OCI-LY1 (cell line): ENCODE results near the gene YIF1B.

Experiments
- H2AFZ ChIP-seq: fragments of 200-600 bp; sonication (generic), shearing (Covaris generic); 2 replicates; pipeline ENCODE4 v1.6.0; 2014; ENCODE audit warnings: antibody characterized with exemption, mild to moderate bottlenecking, low read length
- H3F3A ChIP-seq: fragments of 200-600 bp; sonication (generic), shearing (Covaris generic); 2 replicates; pipeline ENCODE4 v1.6.0; 2014; ENCODE audit warnings: mild to moderate bottlenecking, antibody characterized with exemption, low read length, moderate library complexity; ENCODE audit not compliant: insufficient read depth
- H3K27ac ChIP-seq: fragments of 200-600 bp; sonication (generic); 2 replicates; pipeline ENCODE4 v1.5.1; 2014; ENCODE audit warnings: low read length, mixed run types, mild to moderate bottlenecking, low read depth; ENCODE audit not compliant: poor library complexity, severe bottlenecking
- H3K27me3 ChIP-seq: fragments of 200-600 bp; sonication (generic); 2 replicates; pipeline ENCODE4 v1.6.0; 2014; ENCODE audit warnings: antibody characterized with exemption, mild to moderate bottlenecking, low read length, moderate library complexity; ENCODE audit not compliant: insufficient read depth
- H3K36me3 ChIP-seq: fragments of 200-600 bp; sonication (generic); 2 replicates; pipeline ENCODE4 v1.6.1; 2014; ENCODE audit warnings: mild to moderate bottlenecking, antibody characterized with exemption, low read length, moderate library complexity, mixed read lengths; ENCODE audit not compliant: insufficient read depth
- H3K4me1 ChIP-seq: fragments of 200-600 bp; sonication (generic); 2 replicates; pipeline ENCODE4 v1.5.1; 2014; ENCODE audit warnings: mild to moderate bottlenecking, low read length, moderate library complexity; ENCODE audit not compliant: insufficient read depth, severe bottlenecking
- H3K4me2 ChIP-seq: fragments of 200-600 bp; sonication (generic), shearing (Covaris generic); 2 replicates; pipeline ENCODE4 v1.6.1; 2014; ENCODE audit warnings: low read length
- H3K4me3 ChIP-seq: fragments of 200-600 bp; sonication (generic); 2 replicates; pipeline ENCODE4 v1.5.1; 2014; ENCODE audit warnings: low read length, low read depth, mild to moderate bottlenecking, mixed read lengths; ENCODE audit not compliant: poor library complexity, severe bottlenecking
- H3K79me2 ChIP-seq: fragments of 200-600 bp; shearing (Covaris generic); 2 replicates; pipeline ENCODE4 v1.6.1; 2016; ENCODE audit warnings: mixed run types, low read length, mixed read lengths; ENCODE audit not compliant: insufficient read depth
- H3K9ac ChIP-seq: fragments of 200-600 bp; sonication (generic), shearing (Covaris generic); 2 replicates; pipeline ENCODE4 v1.6.1; 2014; ENCODE audit warnings: mild to moderate bottlenecking, low read length, mixed read lengths
- H3K9me2 ChIP-seq: fragments of 200-600 bp; sonication (generic), shearing (Covaris generic); 2 replicates; pipeline ENCODE4 v1.6.1; 2014; ENCODE audit warnings: low read depth, mild to moderate bottlenecking, low read length, mixed read lengths
- H3K9me3 ChIP-seq: fragments of 200-600 bp; shearing (Covaris generic); 2 replicates; pipeline ENCODE4 v1.6.1; 2014; ENCODE audit warnings: low read length, mixed read lengths
- H4K20me1 ChIP-seq: fragments of 200-600 bp; sonication (generic), shearing (Covaris generic); 2 replicates; pipeline ENCODE4 v1.6.0; 2016; ENCODE audit warnings: mild to moderate bottlenecking, low read length; ENCODE audit not compliant: insufficient read depth
- EZH2 ChIP-seq: fragments of 200-600 bp; sonication (generic), shearing (Covaris generic); IDR thresholded peaks from 2 replicates; pipeline ENCODE4 v1.8.0; 2017; ENCODE audit warnings: borderline replicate concordance, mixed run types, mild to moderate bottlenecking, antibody characterized with exemption, low read length, moderate library complexity, mixed read lengths
- TF ChIP-seq, protein P1 (sequence below): fragments of 200-600 bp; sonication (generic), shearing (Covaris generic); IDR thresholded peaks from 2 replicates; pipeline ENCODE4 v1.5.1; 2017; ENCODE audit warnings: mild to moderate bottlenecking, antibody characterized with exemption, low read length, moderate library complexity, mixed read lengths

Gene YIF1B

GRCh38 chr19:38361633-38362075 is 45.9 kb upstream of the YIF1B start:
- no peaks in the 10 kb centered on the region for H3F3A ChIP-seq
- TF ChIP-seq EZH2: no peak
- TF ChIP-seq, protein P1, sequence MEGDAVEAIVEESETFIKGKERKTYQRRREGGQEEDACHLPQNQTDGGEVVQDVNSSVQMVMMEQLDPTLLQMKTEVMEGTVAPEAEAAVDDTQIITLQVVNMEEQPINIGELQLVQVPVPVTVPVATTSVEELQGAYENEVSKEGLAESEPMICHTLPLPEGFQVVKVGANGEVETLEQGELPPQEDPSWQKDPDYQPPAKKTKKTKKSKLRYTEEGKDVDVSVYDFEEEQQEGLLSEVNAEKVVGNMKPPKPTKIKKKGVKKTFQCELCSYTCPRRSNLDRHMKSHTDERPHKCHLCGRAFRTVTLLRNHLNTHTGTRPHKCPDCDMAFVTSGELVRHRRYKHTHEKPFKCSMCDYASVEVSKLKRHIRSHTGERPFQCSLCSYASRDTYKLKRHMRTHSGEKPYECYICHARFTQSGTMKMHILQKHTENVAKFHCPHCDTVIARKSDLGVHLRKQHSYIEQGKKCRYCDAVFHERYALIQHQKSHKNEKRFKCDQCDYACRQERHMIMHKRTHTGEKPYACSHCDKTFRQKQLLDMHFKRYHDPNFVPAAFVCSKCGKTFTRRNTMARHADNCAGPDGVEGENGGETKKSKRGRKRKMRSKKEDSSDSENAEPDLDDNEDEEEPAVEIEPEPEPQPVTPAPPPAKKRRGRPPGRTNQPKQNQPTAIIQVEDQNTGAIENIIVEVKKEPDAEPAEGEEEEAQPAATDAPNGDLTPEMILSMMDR: no peak
- H3K4me3 ChIP-seq: peak overlapping the region; percentile 72
- H3K27me3 ChIP-seq: peaks cover 12% of the 10 kb centered on the region; the same call in 1 of the 2 replicates
- no peak overlapping the region; the same call in 1 of the 2 replicates for H3K9ac ChIP-seq
- H3K36me3 ChIP-seq: no peaks in the 10 kb centered on the region
- H3K79me2 ChIP-seq: no peaks in the 10 kb centered on the region
- H2AFZ ChIP-seq: no peak overlapping the region
- H4K20me1 ChIP-seq: no peaks in the 10 kb centered on the region
- no peaks in the 10 kb centered on the region for H3K9me3 ChIP-seq
- H3K4me2 ChIP-seq: peak overlapping the region; percentile 95
- no peak overlapping the region for H3K27ac ChIP-seq
- no peaks in the 10 kb centered on the region for H3K9me2 ChIP-seq
- H3K4me1 ChIP-seq: peaks cover 8% of the 10 kb centered on the region

DNA sequence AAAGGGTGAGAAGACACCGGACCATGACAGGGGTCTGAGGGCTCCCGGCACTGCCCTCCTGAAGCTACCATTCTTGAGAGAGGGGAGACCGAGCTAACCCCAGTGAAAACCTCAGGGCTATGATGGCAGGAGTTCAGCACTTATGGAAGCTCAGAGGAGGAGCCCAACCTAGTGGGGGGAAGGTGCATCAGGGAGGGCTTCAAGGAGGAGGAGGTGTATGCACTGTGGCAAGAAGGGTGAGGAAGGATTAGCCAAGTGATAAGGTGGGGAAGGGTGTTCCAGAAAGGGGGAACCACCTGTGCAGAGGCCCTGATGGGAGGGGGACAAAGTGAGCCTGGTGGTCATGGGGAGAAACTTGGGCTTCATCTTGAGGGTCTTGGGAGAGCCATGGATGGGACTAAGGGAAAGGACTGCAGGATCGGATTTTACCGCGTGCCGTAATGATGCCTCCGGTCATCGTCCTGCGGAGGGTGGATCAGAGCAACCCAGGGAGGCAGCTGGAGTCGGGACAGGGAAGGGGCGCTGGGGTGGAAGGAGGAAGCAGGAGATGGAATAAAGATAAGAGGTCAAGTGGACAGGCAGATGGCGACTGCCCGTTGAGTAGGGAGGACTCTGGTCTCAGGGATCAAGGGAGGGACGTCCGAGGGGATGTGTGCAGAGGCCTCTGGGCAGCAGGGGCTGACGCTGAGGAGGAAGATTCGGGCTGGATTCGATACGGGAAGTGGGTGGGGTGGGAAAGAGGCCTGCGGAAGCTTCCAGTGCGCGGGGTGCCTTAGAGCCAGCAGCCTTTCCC is 45.3 kb upstream of the YIF1B start:
- no peaks in the 10 kb centered on the region for H3K9me2 ChIP-seq
- H3K27ac ChIP-seq: no peak overlapping the region
- no peaks in the 10 kb centered on the region for H3F3A ChIP-seq
- no peaks in the 10 kb centered on the region for H3K9me3 ChIP-seq
- peaks cover 8% of the 10 kb centered on the region for H3K4me1 ChIP-seq
- peaks cover 6% of the 10 kb centered on the region; the same call in 1 of the 2 replicates for H3K27me3 ChIP-seq
- H2AFZ ChIP-seq: no peak overlapping the region
- peak overlapping the region; percentile 72 for H3K4me3 ChIP-seq
- peak overlapping the region; percentile 95 for H3K4me2 ChIP-seq
- H3K9ac ChIP-seq: no peak overlapping the region
- no peaks in the 10 kb centered on the region for H4K20me1 ChIP-seq
- no peaks in the 10 kb centered on the region for H3K36me3 ChIP-seq
- H3K79me2 ChIP-seq: no peaks in the 10 kb centered on the region
- no peak for TF ChIP-seq EZH2
- TF ChIP-seq, protein P1: no peak

GRCh38 chr19:38360351-38360750 is 44.6 kb upstream of the YIF1B start:
- Histone ChIP-seq H3K4me1 (peaks cover 8% of the 10 kb centered on the region), H4K20me1 (no peaks in the 10 kb centered on the region), H3K27ac (no peak overlapping the region), H3K36me3 (no peaks in the 10 kb centered on the region), H3K9me2 (no peaks in the 10 kb centered on the region), H3K79me2 (no peaks in the 10 kb centered on the region), H3K4me3 (no peak overlapping the region), H3F3A (no peaks in the 10 kb centered on the region), H3K27me3 (peaks cover 6% of the 10 kb centered on the region; the same call in 1 of the 2 replicates), H3K9ac (no peak overlapping the region), H3K9me3 (no peaks in the 10 kb centered on the region), H2AFZ (no peak overlapping the region), H3K4me2 (no peak overlapping the region)
- TF ChIP-seq EZH2: no peak
- TF ChIP-seq, protein P1: no peak
